Stimulated activated CD8-positive, alpha-beta memory T cell treated with anti-CD3 and anti-CD28 coated beads, Interleukin-7, amount 100 ng/mL, for 4 hours (primary cell): ENCODE data around the gene ODF4.
"Not testable (repeated sequence)": the region's sequence is repeated elsewhere in the genome, so short reads cannot be mapped to it uniquely, and the experiment has no call there.

Source experiments
- DNase-seq, 2 donors: peaks; one replicate each; pipeline ENCODE4 v3.0.0-alpha.2; 2020; ENCODE audit warnings: low read depth in 2 of 2

ODF4 gene

GRCh38 chr17:8368193-8368592, 28.6 kb downstream of the ODF4 start:
- DNase-seq = no peak

GRCh38 chr17:8369944-8370343, 30.3 kb downstream of the ODF4 start:
- DNase-seq = no peak

GRCh38 chr17:8371786-8372185, 32.1 kb downstream of the ODF4 start:
- DNase-seq = no peak

GRCh38 chr17:8372422-8372821, 32.8 kb downstream of the ODF4 start:
- DNase-seq = no peak

- not testable (repeated sequence) for DNase-seq
Observed at GRCh38 chr17:8373856-8374255, 34.2 kb downstream of the ODF4 start.

GRCh38 chr17:8375738-8376259, 36.2 kb downstream of the ODF4 start:
- DNase-seq = no peak

GRCh38 chr17:8376271-8377067, 36.8 kb downstream of the ODF4 start, which contains the start of gene KRABD2:
Gene KRABD2, minus strand, starts transcription at chr17:8376704.
- DNase-seq = peak; percentile 77 to 88

- DNase-seq = no peak
Observed at GRCh38 chr17:8377422-8377821, 37.8 kb downstream of the ODF4 start.

- DNase-seq = not testable (repeated sequence)
Observed at GRCh38 chr17:8378117-8378516, 38.5 kb downstream of the ODF4 start.

GRCh38 chr17:8380049-8380448, 40.4 kb downstream of the ODF4 start:
- DNase-seq = no peak

GRCh38 chr17:8382052-8382879, 42.6 kb downstream of the ODF4 start:
- DNase-seq = no peak

GRCh38 chr17:8382880-8383142, 43.2 kb downstream of the ODF4 start:
- no peak for DNase-seq

- DNase-seq = peak; percentile 90 to 96
Observed at GRCh38 chr17:8383143-8383822, 43.6 kb downstream of the ODF4 start, which contains the start of gene RPL26. Gene RPL26, minus strand, starts transcription at chr17:8383193. Its CDS starts 883 bp downstream, at chr17:8382310.

GRCh38 chr17:8384801-8385378, 45.2 kb downstream of the ODF4 start:
- no peak for DNase-seq

- DNase-seq = no peak
Observed at GRCh38 chr17:8386841-8387240, 47.2 kb downstream of the ODF4 start.

GRCh38 chr17:8387914-8388651, 48.4 kb downstream of the ODF4 start:
- no peak for DNase-seq

- no peak for DNase-seq
Observed at GRCh38 chr17:8391711-8392110, 52.1 kb downstream of the ODF4 start.

GRCh38 chr17:8392274-8392673, 52.6 kb downstream of the ODF4 start:
- no peak for DNase-seq

- DNase-seq = no peak
Observed at GRCh38 chr17:8392674-8393469, 53.2 kb downstream of the ODF4 start.
